Kidney tubule cell (primary cell): ENCODE results near the gene JMJD1C.

Experiments
- DNase-seq: peaks from one replicate; pipeline ENCODE4 v3.0.0-alpha.2; 2018; ENCODE audit warnings: low spot score

JMJD1C gene

GRCh38 chr10:63481815-63482421 lies 16.1 kb upstream of the JMJD1C start:
- DNase-seq: no peak

DNA sequence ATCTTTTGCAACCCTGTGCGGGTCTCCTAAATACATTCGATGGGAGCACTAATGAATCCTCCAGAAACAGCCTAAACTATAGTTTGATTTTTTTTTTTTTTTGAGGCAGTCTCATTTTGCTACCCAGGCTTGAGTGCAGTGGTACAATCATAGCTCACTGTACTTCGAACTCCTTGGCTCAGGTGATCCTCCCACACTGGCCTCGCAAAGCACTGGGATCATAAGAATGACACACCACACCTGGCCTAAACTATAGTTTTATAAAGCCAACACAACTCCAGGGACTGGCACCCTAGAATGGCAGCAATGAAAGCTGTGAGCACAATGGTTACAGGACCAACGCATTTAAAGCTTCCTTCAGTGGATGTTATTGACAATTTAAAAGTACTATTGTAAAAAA lies 14.5 kb upstream of the JMJD1C start:
- DNase-seq: no peak

GRCh38 chr10:63478564-63478963 lies 12.8 kb upstream of the JMJD1C start:
- DNase-seq: no peak

DNA sequence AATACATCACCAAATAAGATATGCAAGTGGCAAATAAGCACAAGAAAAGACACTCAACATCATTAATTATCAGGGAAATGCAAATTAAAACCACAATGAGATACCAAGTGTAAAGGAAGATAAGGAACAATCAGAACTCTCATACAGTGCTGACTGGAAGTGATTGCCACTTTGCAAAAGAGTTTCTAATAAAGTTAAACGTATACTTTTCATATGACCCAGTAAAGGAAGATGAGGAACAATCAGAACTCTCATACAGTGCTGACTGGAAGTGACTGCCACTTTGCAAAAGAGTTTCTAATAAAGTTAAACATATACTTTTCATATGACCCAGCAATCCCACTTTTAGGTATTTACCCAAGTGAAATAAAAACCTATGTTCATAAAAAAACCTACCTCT lies 12.2 kb upstream of the JMJD1C start:
- DNase-seq: no peak

DNA sequence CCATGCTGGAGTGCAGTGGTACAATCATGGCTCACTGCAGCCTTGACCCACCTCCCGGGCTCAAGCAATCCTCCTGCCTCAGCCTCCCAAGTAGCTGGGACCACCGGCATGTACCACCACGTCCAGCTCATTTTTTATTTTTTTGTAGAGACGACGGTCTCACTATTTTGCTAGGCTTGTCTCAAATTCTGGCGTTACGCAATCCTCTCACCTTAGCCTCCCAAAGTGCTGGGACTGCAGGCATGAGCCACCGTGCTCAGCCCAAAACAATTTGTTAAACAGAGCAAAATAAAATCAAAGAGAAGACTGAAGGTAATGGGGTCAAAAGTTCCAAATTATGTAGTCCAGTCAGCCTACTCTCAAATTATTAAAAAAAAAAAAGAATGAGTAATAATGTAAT lies 8.7 kb upstream of the JMJD1C start:
- DNase-seq: no peak

DNA sequence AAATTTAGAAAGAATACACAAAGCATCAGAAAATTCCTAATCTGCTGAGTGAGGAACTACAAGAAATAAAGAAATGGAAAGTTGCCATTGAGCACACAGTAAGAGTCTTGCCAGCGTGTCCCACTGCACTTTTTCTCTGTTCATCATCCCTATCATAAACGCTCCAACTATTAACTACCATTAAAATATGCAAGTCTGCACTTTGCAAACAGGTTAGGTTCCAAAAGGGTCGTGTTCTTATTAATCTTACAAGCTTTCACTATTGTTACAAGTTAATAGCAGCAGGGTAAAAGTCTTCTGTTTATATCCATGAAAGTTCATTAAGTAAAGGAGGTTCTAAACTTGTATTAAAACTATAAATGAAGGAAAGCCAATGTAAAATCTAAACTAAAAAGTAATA lies 5.2 kb upstream of the JMJD1C start:
- DNase-seq: no peak

GRCh38 chr10:63468947-63469346 lies 3.2 kb upstream of the JMJD1C start:
- no peak for DNase-seq

DNA sequence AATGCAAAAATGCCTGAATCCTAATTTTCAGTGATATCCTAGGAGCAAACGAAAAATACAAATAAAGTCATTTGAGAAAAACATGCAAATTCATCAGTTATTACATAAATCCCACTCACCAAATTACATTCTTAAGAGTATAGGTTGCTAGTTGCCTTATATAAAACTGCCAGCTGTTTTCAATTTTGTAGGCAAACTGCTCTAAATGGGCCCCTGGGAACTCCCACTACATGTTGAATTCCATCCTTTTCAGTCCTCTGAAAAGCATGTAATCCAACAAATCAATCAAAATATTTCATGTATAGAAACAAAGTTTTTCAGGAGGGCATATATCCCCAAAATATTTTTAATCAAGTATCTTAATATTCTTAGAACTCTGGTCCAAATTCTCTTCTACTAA lies 2.1 kb upstream of the JMJD1C start:
- DNase-seq: no peak

DNA sequence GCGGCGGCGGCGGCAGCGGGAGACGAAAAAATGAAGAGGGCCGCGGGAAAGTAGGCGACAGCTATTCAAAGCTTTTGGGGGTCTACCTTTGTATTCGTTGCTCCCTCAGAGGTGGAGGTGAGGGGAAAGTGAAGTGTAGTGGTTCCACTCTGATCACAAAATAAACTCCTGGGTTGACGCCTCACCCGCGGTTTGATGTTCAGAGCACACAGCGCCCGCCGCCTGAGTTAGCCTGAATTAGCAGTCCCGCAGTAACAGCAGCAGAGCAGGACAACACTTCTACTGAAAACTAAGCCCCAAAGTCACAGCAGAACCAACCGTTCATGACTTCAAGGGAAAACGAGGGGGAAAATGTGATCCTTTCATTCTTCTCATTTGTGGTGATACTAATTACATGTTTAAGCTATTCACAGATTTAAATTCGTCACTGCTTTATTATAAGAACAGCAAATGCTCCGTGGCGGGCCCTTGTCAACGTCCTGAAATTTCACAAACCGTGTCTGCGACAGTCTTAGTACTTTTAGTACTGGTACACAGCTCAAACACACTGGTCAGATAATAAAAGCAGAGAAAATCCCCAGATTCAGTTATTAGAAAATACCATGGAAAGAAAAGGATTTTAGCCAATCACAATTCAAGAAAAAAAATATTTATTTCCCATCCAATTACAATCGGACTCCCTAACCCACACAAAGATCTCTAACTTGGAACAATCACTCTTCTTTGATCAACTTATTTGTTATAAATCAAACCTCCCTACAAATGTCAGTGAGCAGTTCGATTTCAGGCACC lies 563 bp upstream of the JMJD1C start:
- peak; percentile 66 for DNase-seq

- peak; percentile 31 for DNase-seq
Measured at GRCh38 chr10:63464402-63465292, 1.1 kb downstream of the JMJD1C start.

DNA sequence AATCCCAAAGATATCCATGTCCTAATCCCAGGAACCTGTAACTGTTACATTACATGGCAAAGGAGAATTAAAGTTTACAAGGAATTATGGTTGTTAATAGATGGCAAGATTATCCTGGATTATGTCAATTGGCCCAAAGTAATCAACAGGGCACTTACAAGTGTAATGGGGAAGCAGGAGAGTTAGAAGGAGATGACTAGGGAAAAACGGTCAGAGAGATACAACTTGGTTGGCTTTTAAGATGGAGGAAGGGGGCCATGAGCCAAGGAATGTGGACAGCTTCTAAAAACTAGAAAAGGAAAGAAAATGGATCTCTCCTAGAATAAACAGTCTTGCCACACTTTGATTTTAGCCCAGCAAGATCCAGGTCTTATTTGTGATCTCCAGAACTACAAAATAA lies 3.3 kb downstream of the JMJD1C start:
- no peak for DNase-seq

- DNase-seq: no peak
Measured at GRCh38 chr10:63458177-63458576, 7.6 kb downstream of the JMJD1C start.

GRCh38 chr10:63457594-63457993 lies 8.2 kb downstream of the JMJD1C start:
- no peak for DNase-seq

GRCh38 chr10:63456437-63457210 lies 9.2 kb downstream of the JMJD1C start:
- DNase-seq: peak; percentile 34

DNA sequence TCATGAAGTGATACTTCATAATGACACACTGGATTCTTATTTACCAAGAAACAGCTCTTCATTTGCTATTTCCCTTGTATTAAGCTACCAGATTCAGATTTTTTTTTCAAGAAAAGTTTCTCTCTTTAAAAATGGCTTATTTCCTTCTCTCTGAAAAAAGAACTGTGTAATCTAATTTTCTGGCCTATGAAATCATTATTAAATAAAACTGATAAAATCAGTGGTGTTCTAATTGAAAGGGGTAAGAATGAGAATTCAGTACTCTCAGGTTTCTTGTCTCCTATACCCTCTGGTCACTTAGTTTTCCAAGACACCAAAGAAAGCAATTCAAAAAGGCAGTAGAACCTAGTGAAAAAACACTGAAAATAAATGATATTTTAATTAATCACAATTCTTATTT lies 10.3 kb downstream of the JMJD1C start:
- no peak for DNase-seq

GRCh38 chr10:63454631-63455030 lies 11.1 kb downstream of the JMJD1C start:
- no peak for DNase-seq

- DNase-seq: no peak
Measured at GRCh38 chr10:63452524-63452923, 13.3 kb downstream of the JMJD1C start.

DNA sequence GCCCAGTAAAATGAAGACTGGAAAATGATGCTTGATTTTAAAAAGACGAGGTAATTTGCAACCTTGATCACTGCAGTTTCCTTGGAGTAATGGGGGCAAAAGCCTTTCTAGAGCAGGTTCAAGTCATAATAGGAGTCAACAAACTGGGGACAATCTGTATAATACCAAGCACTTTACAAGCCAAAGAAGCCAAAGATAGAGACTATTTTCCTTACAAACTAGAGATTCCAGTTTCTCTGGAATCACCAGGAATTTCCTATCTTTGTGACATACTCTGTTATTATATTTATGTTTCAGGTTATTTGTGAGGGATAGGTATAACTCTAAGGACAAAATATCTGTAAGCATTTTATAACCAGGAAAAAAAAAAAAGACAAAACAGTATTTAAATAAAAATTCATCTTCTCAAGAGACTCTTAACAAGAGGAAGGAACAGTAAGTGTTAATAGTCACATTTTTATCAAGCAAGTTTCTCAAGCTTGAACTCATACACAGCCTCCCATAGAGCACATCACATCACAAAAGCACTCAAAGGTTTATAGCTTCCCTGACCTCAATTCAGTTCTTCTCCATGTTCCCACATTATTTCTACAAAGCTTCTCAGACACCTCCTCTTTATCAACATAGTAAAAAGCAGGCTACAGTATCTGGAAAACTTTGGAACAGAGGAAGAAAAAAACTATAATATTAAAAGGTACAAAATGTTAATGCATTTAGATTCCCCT lies 18.9 kb downstream of the JMJD1C start:
- DNase-seq: no peak

DNA sequence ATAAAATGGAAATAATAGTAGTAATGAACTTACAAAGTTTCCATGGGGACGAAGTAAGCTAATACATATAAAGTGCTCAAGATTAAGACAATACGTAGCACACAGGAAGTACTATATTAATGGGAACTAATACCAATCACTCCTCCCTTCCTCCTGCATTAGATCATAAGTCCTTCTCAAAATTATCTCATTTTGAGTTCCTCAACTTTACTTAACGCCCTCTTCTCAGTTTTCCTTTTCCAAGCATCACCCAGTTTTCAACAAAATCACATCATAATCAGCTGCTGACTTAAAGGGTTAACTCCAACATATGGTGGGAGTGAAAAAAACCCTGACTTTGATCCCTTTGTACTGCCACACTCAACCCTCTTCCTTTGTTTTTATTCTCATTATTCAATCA lies 24.4 kb downstream of the JMJD1C start:
- no peak for DNase-seq

DNA sequence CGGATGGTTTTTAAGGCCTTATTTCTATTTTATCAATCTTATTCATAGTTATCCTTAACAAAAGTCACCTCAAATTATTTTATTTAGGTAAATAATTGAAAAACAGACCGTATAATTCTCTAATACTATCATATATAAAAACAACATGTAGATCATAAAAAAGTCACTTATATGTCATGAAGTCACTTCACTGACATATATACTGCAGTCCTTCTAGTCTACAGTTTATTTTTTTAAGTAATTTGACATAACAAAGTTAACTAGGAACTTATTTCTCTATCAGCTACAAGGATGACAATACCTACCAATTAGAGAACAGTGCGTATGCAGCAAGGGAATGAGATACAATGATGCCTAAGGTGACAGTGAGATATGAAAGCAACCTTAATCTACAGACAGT lies 26.2 kb downstream of the JMJD1C start:
- DNase-seq: no peak
